Measurements from ENCODE around the gene P3H1. TPM values are rescaled to one million over a fixed set of nuclear protein-coding genes. Genes with fewer than 3 reads are reported as not detected.
"Not testable (repeated sequence)": the region's sequence is repeated elsewhere in the genome, so short reads cannot be mapped to it uniquely, and the experiment has no call there.

P3H1 gene
- total RNA-seq, 4 donors from 2014 or later, result 11.5 to 119 (median 34.7) TPM

- Histone ChIP-seq H3K36me3 (no peaks in the 10 kb centered on the region), H3K27ac (no peak overlapping the region), H3K4me1 (no peaks in the 10 kb centered on the region), H3K27me3 (no peaks in the 10 kb centered on the region), H3K9me3 (no peaks in the 10 kb centered on the region), H3K4me3 (no peak overlapping the region)
- intact Hi-C loops (cut with DNase I; ENCODE audit: low total_unique reads), result no loop called here
- TF ChIP-seq POLR2A (IDR thresholded peaks at IDR 0.05), result no peak
- no peak for TF ChIP-seq CTCF (IDR thresholded peaks at IDR 0.05)
- DNase-seq, result no peak
Observed at GRCh38 chr1:42758641-42759040, 8.2 kb downstream of the P3H1 start.

GRCh38 chr1:42757892-42758275 lies 8.9 kb downstream of the P3H1 start:
- no peaks in the 10 kb centered on the region for H3K36me3 ChIP-seq

GRCh38 chr1:42756956-42757891 lies 9.6 kb downstream of the P3H1 start:
- Histone ChIP-seq H3K27me3 (no peaks in the 10 kb centered on the region), H3K27ac (no peak overlapping the region), H3K36me3 (no peaks in the 10 kb centered on the region), H3K4me3 (no peak overlapping the region), H3K4me1 (no peaks in the 10 kb centered on the region), H3K9me3 (no peaks in the 10 kb centered on the region)
- intact Hi-C loops (cut with DNase I; ENCODE audit: low total_unique reads), result no loop called here
- no peak for DNase-seq
- no peak for TF ChIP-seq POLR2A (IDR thresholded peaks at IDR 0.05)
- peak; percentile 23 to 54 (median 40) for TF ChIP-seq CTCF (IDR thresholded peaks at IDR 0.05)

More at GRCh38 chr1:42757892-42758275, 8.9 kb downstream of the P3H1 start:
- Histone ChIP-seq H3K27ac (no peak overlapping the region), H3K9me3 (no peaks in the 10 kb centered on the region), H3K4me1 (no peaks in the 10 kb centered on the region), H3K4me3 (no peak overlapping the region), H3K27me3 (no peaks in the 10 kb centered on the region)
- intact Hi-C loops (cut with DNase I; ENCODE audit: low total_unique reads), result no loop called here
- TF ChIP-seq POLR2A (IDR thresholded peaks at IDR 0.05) (no peak), CTCF (IDR thresholded peaks at IDR 0.05) (no peak)
- no peak for DNase-seq

- H3K27ac ChIP-seq, result no peak overlapping the region
- no peaks in the 10 kb centered on the region for H3K9me3 ChIP-seq
- H3K4me3 ChIP-seq, result no peak overlapping the region
- DNase-seq, result no peak
- TF ChIP-seq POLR2A (IDR thresholded peaks at IDR 0.05) (no peak), CTCF (IDR thresholded peaks at IDR 0.05) (no peak)
- H3K27me3 ChIP-seq, result no peaks in the 10 kb centered on the region
- H3K4me1 ChIP-seq, result no peaks in the 10 kb centered on the region
- no peaks in the 10 kb centered on the region for H3K36me3 ChIP-seq
- intact Hi-C loops (cut with DNase I; ENCODE audit: low total_unique reads), result no loop called here
Observed at GRCh38 chr1:42753070-42753469, 13.8 kb downstream of the P3H1 start.

GRCh38 chr1:42752284-42752683 lies 14.5 kb downstream of the P3H1 start:
- no peak overlapping the region for H3K27ac ChIP-seq
- H3K36me3 ChIP-seq, result no peaks in the 10 kb centered on the region
- H3K4me3 ChIP-seq, result no peak overlapping the region
- TF ChIP-seq CTCF (IDR thresholded peaks at IDR 0.05) (no peak), POLR2A (IDR thresholded peaks at IDR 0.05) (no peak)
- intact Hi-C loops (cut with DNase I; ENCODE audit: low total_unique reads), result no loop called here
- H3K4me1 ChIP-seq, result no peaks in the 10 kb centered on the region
- no peaks in the 10 kb centered on the region for H3K9me3 ChIP-seq
- H3K27me3 ChIP-seq, result no peaks in the 10 kb centered on the region
- DNase-seq, result no peak

- DNase-seq; H3K36me3 ChIP-seq; intact Hi-C loops (cut with DNase I; ENCODE audit: low total_unique reads): not testable (repeated sequence)
Observed at GRCh38 chr1:42751511-42752070, 15.2 kb downstream of the P3H1 start.

More at GRCh38 chr1:42751511-42752070, 15.2 kb downstream of the P3H1 start:
- not testable (repeated sequence) for H3K27ac ChIP-seq, H3K27me3 ChIP-seq, H3K4me1 ChIP-seq, H3K9me3 ChIP-seq, H3K4me3 ChIP-seq

Measured in uterus (tissue), 4 donors.